SW 1271 (cell line): ENCODE results near the gene MYOC.
A peak's percentile ranks its signal among the peaks of the same experiment; 100 is the strongest.
"Not testable (repeated sequence)": the region's sequence is repeated elsewhere in the genome, so short reads cannot be mapped to it uniquely, and the experiment has no call there.

Experiments used
- DNase-seq, 2 experiments: peaks; one replicate each; lab custom pipeline; 2025; lab: John Stamatoyannopoulos, UW

The MYOC gene

DNA sequence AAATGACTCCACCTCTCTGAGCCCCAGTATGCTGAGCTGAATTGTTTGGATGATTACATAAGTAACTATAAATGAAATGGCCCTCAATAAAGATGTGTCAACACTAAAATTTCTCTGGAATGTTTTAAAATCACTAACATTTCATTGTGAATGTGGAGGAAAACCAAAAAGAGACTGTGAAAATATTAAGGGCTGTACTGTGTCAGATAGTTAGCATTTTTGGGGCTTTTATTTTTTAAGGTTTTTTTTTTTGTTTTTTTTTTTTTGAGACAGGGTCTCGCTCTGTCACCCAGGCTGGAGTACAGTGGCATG lies 6.3 kb downstream of the MYOC start:
- no peak for DNase-seq

DNA sequence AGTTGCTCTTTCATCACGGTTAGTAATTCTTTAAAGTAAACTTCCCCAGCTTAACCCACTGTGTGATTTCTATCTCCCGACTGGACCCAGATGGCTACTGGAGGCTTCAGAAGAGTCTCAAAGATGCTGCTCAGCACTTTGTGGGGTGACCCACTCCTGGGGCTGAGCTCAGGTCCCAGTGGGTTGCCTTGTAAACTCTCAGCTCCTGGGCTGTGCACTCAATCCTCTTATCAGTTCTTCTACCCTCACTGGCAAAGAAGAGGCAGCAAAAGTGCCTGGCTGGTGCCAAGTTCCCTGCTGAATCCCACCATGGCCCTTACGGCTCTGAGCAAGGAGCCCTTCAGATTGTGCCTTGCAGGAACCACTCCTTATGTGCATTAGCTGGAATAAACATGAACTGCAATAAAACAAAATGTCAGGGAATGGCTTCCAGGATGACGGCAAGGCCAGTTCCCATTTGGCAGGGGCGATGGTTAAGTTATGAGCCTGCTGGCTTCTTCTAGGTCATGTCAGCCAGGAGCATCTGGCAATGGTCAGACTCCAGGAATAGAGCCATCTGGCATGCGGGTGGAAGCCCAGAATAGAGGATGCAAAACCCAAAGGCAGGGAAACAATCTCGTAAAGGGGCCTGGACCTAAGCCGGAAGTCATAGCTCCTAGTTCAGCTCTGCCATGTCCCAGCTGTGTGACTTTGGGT lies 6.8 kb downstream of the MYOC start:
- no peak for DNase-seq

DNA sequence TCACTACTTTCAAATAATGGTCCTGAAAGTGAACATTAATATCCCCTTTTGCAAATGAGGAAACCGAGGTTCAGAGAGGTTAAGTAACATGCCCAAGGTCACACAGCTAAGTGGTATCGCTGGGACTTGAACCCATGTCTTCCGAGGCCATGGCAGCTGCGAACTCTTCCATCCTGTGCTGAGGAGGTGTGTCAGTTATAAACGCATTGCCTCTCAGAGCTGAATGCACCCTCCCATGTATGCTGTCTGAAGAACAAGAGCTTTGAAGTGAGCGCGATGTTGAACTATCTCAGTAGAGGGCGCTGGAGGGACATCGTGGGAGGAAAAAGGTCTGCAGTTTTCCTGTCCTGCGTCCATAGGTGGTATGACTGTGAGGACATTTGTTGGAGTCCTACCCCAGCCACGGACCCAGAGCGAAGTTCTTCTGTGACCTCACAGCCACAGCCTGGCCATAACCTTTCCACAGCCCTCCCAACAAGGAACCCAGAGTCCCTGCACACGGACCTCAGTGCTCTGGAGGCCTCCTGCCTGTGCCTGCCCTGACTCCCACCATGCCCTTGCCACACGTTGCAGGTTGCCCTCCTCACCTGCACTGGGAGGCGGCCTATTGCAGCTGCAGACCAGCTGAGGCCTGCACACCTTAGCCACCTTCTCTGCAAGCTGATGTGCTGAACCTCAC lies 7.5 kb downstream of the MYOC start:
- peak; percentile 46 to 63 for DNase-seq

DNA sequence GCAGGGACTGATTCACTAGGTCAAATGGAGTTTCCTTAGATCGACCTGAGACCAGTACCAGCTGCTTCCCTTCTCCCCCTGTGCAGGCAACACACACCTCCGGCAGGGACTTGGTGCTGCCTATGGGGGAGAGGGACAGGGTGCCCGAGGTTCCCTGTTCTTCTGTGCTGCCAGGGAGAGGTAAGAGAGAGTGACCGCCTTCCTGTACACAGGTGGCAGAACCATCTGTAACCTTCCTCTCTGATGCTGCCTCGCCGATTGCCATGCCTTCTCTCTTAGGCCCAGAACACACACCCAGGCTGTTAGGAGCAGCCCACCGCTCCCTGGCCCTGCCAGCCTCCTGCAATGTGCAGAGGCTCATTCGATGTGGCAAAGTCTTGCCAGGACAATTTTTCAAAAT lies 9.3 kb downstream of the MYOC start:
- DNase-seq, result no peak

DNA sequence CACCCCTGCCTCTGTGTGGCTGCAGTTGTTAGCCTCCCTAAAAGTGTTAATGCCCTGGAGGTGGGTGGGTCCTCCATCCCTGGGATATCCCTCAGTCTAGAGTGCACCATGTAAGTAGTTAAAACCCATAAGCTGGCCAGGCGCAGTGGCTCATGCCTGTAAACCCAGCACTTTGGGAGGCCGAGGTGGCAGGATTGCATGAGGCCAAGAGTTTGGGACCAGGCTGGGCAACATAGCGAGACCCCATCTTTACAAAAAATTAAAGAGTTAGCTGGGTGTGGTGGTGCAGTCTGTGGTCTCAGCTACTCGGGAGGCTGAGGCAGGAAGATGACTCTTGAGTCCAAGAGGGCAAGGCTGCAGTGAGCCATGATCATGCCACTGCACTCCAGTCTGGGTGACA lies 10.3 kb downstream of the MYOC start:
- DNase-seq, result no peak

DNA sequence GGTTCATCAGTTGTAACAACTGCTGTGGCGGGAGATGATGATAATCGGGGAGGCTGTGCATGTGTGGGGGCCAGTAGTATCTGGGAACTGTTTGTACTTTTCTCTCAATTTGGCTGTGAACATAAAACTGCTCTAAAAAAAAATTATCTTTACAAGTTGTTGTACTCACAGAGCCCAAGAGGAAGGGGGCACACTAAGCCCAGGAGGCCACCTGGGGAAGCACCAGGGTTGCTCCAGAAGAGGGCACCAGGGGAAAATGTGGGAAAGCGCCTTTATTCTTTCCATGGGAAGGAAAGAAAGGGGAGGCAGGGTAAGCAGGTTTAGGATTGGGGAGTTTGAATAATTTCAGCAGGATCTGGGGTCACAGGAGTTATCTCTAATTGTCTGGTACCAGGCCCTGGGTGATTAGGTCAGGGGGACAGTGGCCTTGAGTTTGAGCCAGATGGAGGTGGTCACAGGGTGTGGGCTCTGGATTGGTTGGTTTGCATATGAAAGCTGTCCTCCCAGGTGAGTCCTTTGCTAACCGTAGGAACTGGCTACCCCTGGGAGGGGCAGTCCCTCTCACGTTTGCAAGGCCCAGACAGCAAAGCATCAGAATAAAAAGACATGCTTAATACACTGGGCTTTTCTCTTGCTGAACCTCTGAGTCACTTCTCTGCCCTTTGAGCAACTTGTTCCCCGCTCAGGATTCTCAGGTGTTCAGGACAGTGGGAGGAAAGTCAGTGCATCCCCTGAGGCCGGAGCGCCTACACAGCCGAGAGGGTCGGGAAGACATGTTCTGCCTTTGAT lies 11.2 kb downstream of the MYOC start:
- DNase-seq, result peak in 1 of 2 experiments; percentile 4

DNA sequence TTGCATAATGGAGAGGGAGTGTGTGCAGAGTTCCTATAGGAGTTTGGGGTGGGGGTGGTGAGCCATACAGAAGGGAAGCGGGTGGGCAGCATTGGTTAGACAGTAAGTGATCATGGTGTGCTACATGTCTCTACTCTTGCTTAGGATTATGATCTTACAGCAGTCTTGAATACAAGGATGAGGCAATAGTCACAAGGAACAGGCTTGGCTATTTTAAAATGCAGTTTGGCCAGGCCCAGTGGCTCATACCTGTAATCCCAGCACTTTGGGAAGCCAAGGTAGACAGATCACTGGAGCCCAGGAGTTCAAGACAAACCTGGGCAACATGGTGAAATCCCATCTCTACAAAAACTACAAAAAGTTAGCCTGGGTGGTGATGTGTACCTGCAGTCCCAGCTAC lies 12.3 kb downstream of the MYOC start:
- no peak for DNase-seq

DNA sequence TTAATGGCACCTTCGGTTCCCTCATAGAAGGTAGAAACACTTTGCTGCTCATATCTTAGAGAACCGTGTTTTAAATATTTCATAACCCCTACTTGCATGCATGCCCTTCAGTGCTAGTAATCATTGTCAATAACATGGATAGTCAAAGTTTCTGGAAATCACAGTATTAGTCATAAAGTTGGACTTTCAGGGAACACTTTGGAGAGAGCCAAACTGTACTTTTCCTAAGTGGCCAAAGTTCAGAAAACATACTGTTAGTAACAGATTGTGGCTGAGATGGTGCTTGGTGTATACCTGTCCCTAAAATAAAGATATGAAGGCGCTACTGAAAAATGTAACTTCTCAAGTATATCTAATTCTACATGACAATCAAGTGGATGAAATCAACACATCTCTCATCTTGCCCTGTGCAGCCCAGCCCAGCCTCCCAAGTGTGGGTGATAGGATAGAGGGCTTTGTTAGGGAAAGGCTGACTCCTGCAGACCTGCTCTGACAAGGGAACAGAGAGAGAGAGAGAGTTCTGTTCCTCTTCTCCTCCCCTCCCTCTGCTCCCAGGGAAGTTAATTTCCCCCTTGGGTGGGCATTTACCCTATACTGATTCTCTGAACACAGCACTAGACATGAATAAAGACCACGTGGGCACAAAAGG lies 14.4 kb downstream of the MYOC start:
- no peak for DNase-seq

DNA sequence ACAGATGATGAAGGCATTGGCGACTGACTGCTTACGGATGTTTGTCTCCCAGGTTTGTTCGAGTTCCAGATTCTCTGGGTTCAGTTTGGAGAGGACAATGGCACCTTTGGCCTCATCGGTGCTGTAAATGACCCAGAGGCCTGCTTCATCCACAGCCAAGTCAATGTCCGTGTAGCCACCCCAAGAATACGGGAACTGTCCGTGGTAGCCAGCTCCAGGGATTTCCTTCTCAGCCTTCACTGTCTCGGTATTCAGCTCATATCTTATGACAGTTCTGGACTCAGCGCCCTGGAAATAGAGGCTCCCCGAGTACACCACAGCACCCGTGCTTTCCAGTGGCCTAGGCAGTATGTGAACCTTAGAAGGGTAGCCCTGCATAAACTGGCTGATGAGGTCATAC lies 16.3 kb downstream of the MYOC start:
- DNase-seq, result no peak

DNA sequence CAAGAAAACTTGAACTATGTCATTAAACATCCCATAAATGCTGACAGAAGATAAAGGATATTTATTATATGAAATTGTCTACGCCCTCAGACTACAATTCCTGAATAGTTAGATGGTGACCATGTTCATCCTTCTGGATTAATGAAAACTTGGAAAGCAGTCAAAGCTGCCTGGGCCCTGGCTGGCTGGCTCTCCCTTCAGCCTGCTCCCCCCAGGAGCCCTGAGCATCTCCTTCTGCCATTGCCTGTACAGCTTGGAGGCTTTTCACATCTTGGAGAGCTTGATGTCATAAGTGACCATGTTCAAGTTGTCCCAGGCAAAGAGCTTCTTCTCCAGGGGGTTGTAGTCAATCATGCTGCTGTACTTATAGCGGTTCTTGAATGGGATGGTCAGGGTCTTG lies 16.8 kb downstream of the MYOC start:
- DNase-seq, result no peak

DNA sequence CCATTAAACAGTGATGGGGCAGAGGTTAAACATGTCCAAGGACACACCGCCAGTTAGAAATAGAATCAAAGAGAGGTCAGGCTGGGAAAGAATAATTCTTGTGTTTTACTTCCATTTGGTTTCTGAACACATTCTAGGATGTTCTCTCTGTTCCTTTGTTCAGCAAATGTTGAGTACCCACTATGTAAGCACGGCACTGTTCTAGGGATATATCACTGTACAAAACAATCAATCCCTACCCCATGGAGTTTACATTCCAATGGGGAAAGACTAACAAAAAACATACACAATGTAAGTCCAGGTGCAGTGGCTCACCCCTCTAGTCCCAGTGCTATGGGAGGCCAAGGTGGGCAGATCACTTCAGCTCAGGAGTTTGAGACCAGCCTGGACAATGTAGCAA lies 24.3 kb downstream of the MYOC start:
- DNase-seq, result no peak

DNA sequence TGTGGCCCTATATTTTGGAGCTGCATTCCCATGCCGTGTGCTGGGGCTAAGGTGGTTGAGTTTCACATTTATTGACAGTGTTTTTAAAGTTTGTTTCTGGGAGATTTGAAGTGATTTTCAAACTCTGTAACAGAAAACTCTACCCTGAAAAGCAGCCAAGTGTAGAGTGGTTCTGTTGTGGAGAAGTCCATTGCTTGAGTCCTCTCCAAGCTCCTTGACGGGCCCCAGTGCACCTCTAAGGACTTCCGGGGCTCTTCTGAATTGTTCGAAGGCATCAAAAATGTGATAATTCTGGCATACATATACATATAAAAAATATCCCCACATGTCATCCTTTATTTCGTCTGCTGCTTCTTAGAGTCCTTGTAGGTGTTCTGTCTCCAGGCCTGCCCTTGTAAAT lies 25.5 kb downstream of the MYOC start:
- no peak for DNase-seq

DNA sequence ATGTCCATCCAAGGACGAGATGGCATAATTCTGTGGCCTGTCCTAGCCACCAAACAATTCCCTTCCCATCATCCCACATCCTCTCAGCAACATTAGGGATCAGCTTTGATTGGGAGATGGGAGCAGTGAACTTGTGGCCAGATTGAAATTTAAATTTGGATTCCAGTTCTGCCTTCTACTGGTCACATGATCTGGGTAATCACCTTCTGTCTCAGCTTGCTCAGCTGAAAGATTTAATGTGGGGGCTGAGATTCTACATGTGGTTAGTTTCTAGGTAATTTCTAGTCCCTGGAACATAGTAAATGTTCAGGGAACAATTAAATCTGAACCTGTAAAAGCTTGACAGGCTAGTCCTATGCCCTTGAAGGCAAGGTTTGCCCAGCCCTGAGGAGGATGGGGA lies 27.3 kb downstream of the MYOC start:
- DNase-seq, result no peak

DNA sequence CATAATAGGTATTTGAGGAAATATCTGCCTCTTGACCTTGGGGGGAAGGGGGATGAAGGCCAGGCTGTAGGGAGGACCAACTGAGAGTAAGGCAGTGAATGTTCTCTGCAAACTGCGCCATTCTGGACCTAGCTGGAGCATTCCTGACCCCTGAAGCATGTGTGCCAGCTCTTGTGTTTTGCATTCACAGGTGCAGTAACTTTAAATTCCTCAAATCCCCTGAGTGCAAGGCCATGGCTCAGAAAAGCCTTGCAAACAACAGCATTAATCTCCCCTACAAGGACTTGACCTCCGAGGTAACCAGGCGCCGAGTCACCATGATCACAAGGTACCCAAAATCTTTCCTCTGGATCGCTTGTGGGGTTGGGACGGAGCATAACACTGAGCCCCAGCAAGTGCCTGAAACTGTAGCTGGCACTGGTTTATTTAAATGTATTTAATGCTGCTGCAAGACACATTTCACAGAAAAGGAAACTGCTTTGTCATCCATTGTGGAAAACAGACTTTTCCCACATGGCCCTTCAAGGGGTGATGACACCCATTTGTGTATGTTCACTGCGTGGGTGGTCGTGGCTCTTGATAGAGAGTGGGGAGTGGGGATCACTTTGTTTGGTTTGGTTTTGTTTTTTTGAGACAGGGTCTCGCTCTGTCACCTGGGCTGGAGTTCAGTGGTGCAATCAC lies 28.7 kb downstream of the MYOC start:
- no peak for DNase-seq

DNA sequence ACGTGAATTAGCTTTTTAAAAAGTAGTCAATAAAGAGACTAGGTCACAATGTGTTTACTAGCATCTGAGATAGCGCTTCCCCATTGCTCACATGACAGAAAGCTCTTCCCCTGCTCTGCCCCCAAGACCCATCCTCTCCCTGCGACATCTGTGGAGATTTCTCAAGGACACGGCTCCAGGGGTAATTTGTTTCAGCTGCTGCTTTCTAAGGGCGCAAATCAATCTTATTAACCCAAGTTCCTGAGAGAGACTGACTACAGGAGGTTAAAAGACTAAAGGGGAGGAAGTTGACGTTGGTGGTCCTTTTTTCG lies 30.4 kb downstream of the MYOC start, which contains the start of gene MYOCOS:
Gene MYOCOS (plus strand): TSS at position 92 of the 311 bp plus-strand sequence. CDS start 1,641 bp downstream, outside the sequence.
- DNase-seq, result no peak

DNA sequence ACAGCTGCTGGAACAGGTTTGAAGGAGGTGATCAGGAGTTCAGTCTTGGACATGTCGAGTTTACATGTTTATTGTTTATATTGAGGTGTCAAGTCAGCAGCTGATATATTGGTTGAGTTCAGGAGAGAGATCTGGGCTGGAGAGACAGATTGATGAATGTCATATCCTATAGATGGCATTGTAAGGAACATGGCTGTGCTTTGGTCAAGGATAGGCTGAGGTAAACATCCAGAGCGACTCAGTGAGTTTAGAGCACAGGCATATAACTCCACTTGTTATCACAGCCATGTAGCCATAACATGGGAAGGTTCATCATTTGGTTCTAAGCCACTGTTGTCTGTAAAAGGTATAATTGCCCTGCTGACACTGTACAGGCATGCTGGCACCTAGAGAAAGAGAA lies 35.9 kb downstream of the MYOC start:
- DNase-seq, result no peak

DNA sequence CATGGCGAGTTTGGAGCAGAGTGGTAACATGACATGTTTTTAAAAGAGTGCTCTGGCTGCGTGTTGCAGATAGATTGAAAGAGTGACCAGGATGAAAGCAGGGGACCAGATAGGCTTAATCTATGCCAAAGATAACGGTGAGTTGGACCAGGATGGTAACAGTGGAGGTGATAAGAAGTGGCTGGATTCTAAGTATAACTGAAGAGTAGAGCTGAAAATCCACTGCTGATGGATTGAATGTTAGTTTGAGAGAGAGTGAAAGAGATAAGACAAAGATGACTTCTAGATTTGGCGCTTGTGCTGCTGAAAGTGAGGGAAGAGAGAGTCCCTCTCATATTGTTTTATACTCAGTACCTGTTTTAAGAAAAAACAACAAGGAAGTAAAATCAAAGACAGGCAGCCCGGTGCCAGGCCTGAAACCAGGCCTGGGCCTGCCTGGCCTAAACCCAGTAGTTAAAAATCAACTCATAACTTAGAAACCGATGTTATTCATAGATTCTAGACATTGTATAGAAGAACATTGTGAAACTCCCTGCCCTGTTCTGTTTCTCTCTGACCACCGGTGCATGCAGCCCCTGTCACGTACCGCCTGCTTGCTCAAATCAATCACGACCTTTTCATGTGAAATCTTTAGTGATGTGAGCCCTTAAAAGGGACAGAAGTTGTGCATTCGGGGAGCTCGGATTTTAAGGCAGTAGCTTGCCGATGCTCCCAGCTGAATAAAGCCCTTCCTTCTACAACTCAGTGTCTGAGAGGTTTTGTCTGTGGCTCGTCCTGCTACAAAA lies 37.2 kb downstream of the MYOC start:
- DNase-seq, result not testable (repeated sequence)

DNA sequence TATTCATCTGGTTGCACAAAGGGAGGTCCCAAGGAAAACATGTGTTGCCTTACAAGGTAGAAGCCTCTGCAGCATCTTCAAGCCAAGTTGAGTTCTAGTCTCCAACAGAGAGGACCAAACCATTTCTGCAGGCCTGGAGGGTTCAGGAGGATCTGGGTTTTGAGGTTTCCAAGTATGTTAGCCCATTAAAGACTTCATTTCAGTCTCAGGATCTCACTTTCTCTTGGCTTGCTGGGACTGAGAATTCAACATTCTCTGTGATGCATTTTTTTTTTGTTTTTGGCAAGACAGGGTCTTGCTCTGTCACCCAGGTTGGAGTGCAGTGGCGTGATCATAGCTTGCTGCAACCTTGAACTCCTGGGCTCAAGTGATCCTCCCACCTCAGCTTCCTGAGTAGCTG lies 39.2 kb downstream of the MYOC start:
- DNase-seq, result no peak

DNA sequence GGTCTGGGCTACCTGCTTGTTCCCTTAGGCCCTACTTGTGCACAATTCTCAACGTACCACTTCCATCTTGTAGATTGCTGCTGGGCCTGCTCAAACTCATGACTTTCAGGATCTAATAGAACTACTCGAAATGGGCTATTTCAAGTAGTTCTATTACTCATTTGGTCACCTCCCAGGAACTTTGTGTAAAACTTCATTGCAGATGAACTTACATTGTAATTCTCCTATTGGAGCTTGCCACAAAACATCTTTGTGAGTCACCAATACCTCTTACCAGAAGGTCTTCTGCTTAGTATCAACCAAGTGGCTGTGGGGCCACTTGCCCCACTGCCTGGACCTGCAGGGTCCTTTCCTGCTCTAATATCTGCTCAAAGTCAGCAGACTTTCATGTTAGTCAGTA lies 41.2 kb downstream of the MYOC start:
- DNase-seq, result no peak

DNA sequence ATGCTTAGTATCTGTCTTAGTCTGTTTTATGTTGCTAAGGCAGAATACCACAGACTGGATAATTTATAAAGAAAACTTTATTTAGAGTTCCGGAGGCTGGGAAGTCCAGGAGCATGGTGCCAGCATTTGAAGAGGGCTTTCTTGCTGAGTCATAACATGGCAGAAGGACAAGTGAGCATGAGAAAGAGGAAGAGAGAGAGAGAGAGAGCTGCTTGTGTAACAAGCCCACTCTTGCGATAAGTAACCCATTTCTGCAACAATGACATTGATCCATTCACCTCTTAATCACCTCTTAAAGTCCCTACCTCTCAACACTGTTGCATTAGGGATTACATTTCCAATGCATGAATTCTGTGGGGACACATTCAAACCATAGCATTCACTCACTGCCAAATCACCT lies 42.1 kb downstream of the MYOC start:
- DNase-seq, result no peak

DNA sequence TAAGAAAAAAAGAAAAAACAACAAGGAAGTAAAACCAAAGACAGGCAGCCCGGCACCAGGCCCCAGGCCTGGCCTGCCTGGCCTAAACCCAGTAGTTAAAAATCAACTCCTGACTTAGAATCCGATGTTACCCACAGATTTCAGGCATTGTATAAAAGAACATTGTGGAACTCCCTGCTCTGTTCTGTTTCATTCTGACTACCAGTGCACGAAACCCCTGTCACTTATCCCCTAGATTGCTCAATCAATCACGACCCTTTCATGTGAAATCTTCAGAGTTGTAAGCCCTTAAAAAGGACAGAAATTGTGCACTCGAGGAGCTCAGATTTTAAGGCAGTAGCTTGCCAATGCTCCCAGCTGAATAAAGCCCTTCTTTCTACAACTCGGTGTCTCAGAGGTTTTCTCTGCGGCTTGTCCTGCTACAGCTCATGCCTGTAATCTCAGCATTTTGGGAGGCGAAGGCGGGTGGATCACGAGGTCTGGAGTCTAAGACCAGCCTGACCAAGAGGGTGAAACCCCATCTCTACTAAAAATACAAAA lies 46.0 kb downstream of the MYOC start:
- DNase-seq, result no peak
